ENCODE measurements around the gene ZNF329. TPM values are rescaled to one million over a fixed set of nuclear protein-coding genes. Genes with fewer than 3 reads are reported as not detected.
A peak's percentile ranks its signal among the peaks of the same experiment; 100 is the strongest.

ZNF329 gene
- total and polyA plus RNA-seq, 9 of the 15 experiments (the other 6 are each of a cell fraction or from before 2014, with no cell fraction given), result 0.21 to 3.6 (median 2.2) TPM

DNA sequence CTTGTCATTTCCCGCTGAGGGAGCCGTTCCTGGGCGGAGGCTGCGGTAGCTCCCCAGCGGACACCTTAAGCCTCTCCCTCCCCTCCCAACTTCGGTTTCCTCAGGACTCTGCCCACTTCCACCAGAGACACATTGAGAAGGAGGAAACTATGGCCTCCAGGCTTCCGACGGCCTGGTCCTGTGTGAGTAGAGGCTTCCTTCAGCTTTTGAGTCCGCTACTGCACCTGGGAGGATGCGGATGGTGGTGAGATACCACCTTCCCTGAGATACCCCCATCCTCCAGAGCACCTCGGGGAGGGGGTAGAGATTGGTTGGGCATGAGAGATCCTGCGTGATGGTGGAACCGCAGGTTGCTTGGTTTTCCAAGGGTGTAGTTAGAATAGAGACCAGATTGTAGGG, 33.2 kb upstream of the ZNF329 start (continued):
- TF ChIP-seq ZNF277 (CRISPR knock-in tag; IDR thresholded peaks at IDR 0.05; ENCODE audit: borderline replicate concordance) (no peak), SNAPC5 (CRISPR knock-in tag; IDR thresholded peaks at IDR 0.05) (no peak), DMBX1 (CRISPR knock-in tag; IDR thresholded peaks at IDR 0.05; ENCODE audit: borderline replicate concordance) (no peak), RNF2 (IDR thresholded peaks at IDR 0.05) (0 out of 2 replicates have a peak, but pooled peaks have one; percentile 1), ZNF143 (CRISPR knock-in tag; IDR thresholded peaks at IDR 0.05) (no peak), MYNN (IDR thresholded peaks at IDR 0.05) (no peak), MYNN (CRISPR knock-in tag; IDR thresholded peaks at IDR 0.05) (0 out of 2 replicates have a peak, but pooled peaks have one; percentile 8), NRF1 (conservative IDR thresholded peaks at IDR 0.05 in 1 of 2, IDR thresholded peaks at IDR 0.05 in 1 of 2) (no peak), DLX4 (CRISPR knock-in tag; IDR thresholded peaks at IDR 0.05) (no peak), ARID1B (IDR thresholded peaks at IDR 0.05) (no peak), ATF1 (CRISPR knock-in tag; IDR thresholded peaks at IDR 0.05) (no peak), ATF1 (tag; IDR thresholded peaks at IDR 0.05) (no peak), TRIM24 (IDR thresholded peaks at IDR 0.05) (0 out of 4 replicates have a peak, but pooled peaks of 1 of the 2 experiments have one; percentile 30), HDAC2 (IDR thresholded peaks at IDR 0.05) (no peak), MCM5 (IDR thresholded peaks at IDR 0.05; ENCODE audit: low read depth) (no peak), ZBTB43 (CRISPR knock-in tag; IDR thresholded peaks at IDR 0.05) (no peak), ZNF707 (CRISPR knock-in tag; conservative IDR thresholded peaks at IDR 0.05) (no peak), ZC3H4 (CRISPR knock-in tag; IDR thresholded peaks at IDR 0.05; ENCODE audit: borderline replicate concordance) (0 out of 2 replicates have a peak, but pooled peaks have one; percentile 3)
- TF ChIP-seq, protein P1, sequence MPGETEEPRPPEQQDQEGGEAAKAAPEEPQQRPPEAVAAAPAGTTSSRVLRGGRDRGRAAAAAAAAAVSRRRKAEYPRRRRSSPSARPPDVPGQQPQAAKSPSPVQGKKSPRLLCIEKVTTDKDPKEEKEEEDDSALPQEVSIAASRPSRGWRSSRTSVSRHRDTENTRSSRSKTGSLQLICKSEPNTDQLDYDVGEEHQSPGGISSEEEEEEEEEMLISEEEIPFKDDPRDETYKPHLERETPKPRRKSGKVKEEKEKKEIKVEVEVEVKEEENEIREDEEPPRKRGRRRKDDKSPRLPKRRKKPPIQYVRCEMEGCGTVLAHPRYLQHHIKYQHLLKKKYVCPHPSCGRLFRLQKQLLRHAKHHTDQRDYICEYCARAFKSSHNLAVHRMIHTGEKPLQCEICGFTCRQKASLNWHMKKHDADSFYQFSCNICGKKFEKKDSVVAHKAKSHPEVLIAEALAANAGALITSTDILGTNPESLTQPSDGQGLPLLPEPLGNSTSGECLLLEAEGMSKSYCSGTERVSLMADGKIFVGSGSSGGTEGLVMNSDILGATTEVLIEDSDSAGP (CRISPR knock-in tag; IDR thresholded peaks at IDR 0.05), result 0 out of 2 replicates have a peak, but pooled peaks have one; percentile 10
- TF ChIP-seq, protein P2, sequence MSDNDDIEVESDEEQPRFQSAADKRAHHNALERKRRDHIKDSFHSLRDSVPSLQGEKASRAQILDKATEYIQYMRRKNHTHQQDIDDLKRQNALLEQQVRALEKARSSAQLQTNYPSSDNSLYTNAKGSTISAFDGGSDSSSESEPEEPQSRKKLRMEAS (CRISPR knock-in tag; IDR thresholded peaks at IDR 0.05), result no peak
- TF ChIP-seq, protein P3, sequence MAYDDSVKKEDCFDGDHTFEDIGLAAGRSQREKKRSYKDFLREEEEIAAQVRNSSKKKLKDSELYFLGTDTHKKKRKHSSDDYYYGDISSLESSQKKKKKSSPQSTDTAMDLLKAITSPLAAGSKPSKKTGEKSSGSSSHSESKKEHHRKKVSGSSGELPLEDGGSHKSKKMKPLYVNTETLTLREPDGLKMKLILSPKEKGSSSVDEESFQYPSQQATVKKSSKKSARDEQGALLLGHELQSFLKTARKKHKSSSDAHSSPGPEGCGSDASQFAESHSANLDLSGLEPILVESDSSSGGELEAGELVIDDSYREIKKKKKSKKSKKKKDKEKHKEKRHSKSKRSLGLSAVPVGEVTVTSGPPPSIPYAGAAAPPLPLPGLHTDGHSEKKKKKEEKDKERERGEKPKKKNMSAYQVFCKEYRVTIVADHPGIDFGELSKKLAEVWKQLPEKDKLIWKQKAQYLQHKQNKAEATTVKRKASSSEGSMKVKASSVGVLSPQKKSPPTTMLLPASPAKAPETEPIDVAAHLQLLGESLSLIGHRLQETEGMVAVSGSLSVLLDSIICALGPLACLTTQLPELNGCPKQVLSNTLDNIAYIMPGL (CRISPR knock-in tag; IDR thresholded peaks at IDR 0.05), result peak; percentile 38; the same call in 1 of the 2 replicates

All from K562 (cell line).